CD14-positive monocyte (primary cell): ENCODE data around the gene ZBTB39. TPM values are rescaled to one million over a fixed set of nuclear protein-coding genes. Genes with fewer than 3 reads are reported as not detected.

Experiments used
- DNase-seq, 3 donors: peaks; one replicate each; pipeline ENCODE4 v3.0.0-alpha.2; 2011 to 2022
- H2AFZ ChIP-seq: 2 replicates; pipeline ENCODE4 v1.6.0; 2012; ENCODE audit warnings: mild to moderate bottlenecking, low read depth, low read length, inconsistent platforms; ENCODE audit not compliant: insufficient read depth, poor library complexity, severe bottlenecking
- H3K27ac ChIP-seq, 2 donors: 1 replicate in 1 of 2; 2 replicates in 1 of 2; pipeline ENCODE4 v1.5.1; 2012 to 2013; ENCODE audit warnings: low read length in 2 of 2, control low read depth in 1 of 2, inconsistent platforms in 1 of 2, low read depth in 1 of 2, mild to moderate bottlenecking in 1 of 2
- H3K27me3 ChIP-seq, 2 donors: one replicate each; pipeline versions ENCODE4 v1.6.0 to v1.6.1; 2011 to 2013; ENCODE audit warnings: low read length in 2 of 2; ENCODE audit not compliant: control insufficient read depth in 2 of 2, insufficient read depth in 2 of 2
- H3K36me3 ChIP-seq, 2 donors: replicated peaks in 1 of 2; 1 replicate in 1 of 2; 2 replicates in 1 of 2; pipeline versions ENCODE4 v1.5.1 to v1.6.1; 2012 to 2013; ENCODE audit warnings: low read length in 2 of 2, control low read depth in 1 of 2, inconsistent platforms in 1 of 2, mild to moderate bottlenecking in 1 of 2; ENCODE audit not compliant: insufficient read depth in 2 of 2, control insufficient read depth in 1 of 2
- H3K4me1 ChIP-seq, 2 donors: 1 replicate in 1 of 2; 2 replicates in 1 of 2; pipeline versions ENCODE4 v1.5.1 to v1.6.1; 2012 to 2013; ENCODE audit warnings: low read length in 2 of 2, control low read depth in 1 of 2, inconsistent platforms in 1 of 2, mild to moderate bottlenecking in 1 of 2, moderate library complexity in 1 of 2; ENCODE audit not compliant: insufficient read depth in 2 of 2, control insufficient read depth in 1 of 2
- H3K4me2 ChIP-seq: replicated peaks from 2 replicates; pipeline ENCODE3; 2012; ENCODE audit warnings: low read length, moderate library complexity, mild to moderate bottlenecking; ENCODE audit not compliant: poor library complexity, severe bottlenecking; ENCODE audit errors: extremely low read depth
- H3K4me3 ChIP-seq, 3 experiments: fragments of 200-600 bp in 1 of 3; sonication (generic) in 1 of 3; replicated peaks in 1 of 3; 1 replicate in 2 of 3; 2 replicates in 1 of 3; pipeline ENCODE4 v1.5.1; 2011 to 2013; ENCODE audit warnings: low read length in 3 of 3, mild to moderate bottlenecking in 3 of 3, control low read depth in 2 of 3, low read depth in 2 of 3, inconsistent platforms in 1 of 3, moderate library complexity in 1 of 3
- H3K79me2 ChIP-seq: 2 replicates; pipeline ENCODE4 v1.6.0; 2012; ENCODE audit warnings: mild to moderate bottlenecking, control low read depth, inconsistent platforms, low read length, moderate library complexity; ENCODE audit not compliant: insufficient read depth
- H3K9ac ChIP-seq: 2 replicates; pipeline ENCODE4 v1.6.0; 2017; ENCODE audit warnings: low read length, mild to moderate bottlenecking; ENCODE audit not compliant: insufficient read depth, poor library complexity, severe bottlenecking
- H3K9me3 ChIP-seq, 2 donors: replicated peaks in 1 of 2; 1 replicate in 1 of 2; 2 replicates in 1 of 2; pipeline versions ENCODE4 v1.5.1 to v1.6.1; 2012 to 2013; ENCODE audit warnings: low read length in 2 of 2, control low read depth in 1 of 2; ENCODE audit not compliant: control insufficient read depth in 1 of 2, insufficient read depth in 1 of 2
- H4K20me1 ChIP-seq: 2 replicates; pipeline ENCODE4 v1.6.0; 2012; ENCODE audit warnings: mild to moderate bottlenecking, low read length, control low read depth, moderate library complexity; ENCODE audit not compliant: insufficient read depth
- H3K27ac Mint-ChIP-seq, 7 donors: one replicate each; pipeline ENCODE4 v1.8.0; 2020; ENCODE audit warnings: mild to moderate bottlenecking in 7 of 7, mixed read lengths in 7 of 7, moderate library complexity in 6 of 7, inconsistent platforms in 2 of 7
- H3K27me3 Mint-ChIP-seq, 3 donors: one replicate each; pipeline ENCODE4 v1.8.0; 2021 to 2022; ENCODE audit warnings: low read depth in 3 of 3, mild to moderate bottlenecking in 3 of 3, mixed read lengths in 3 of 3, moderate library complexity in 3 of 3, inconsistent platforms in 1 of 3
- H3K36me3 Mint-ChIP-seq, 2 donors: one replicate each; pipeline ENCODE4 v1.8.0; 2020; ENCODE audit warnings: mixed read lengths in 2 of 2, inconsistent platforms in 1 of 2, mild to moderate bottlenecking in 1 of 2
- H3K4me1 Mint-ChIP-seq: one replicate; pipeline ENCODE4 v1.8.0; 2020; ENCODE audit warnings: mild to moderate bottlenecking, mixed read lengths
- H3K4me3 Mint-ChIP-seq, 2 donors: one replicate each; pipeline ENCODE4 v1.8.0; 2020; ENCODE audit warnings: mild to moderate bottlenecking in 2 of 2, mixed read lengths in 2 of 2, moderate library complexity in 1 of 2
- H3K9me3 Mint-ChIP-seq, 7 donors: one replicate each; pipeline ENCODE4 v1.8.0; 2020 to 2022; ENCODE audit warnings: mixed read lengths in 7 of 7, mild to moderate bottlenecking in 6 of 7, moderate library complexity in 6 of 7, inconsistent platforms in 2 of 7
- CTCF ChIP-seq: fragments of 200-600 bp; IDR thresholded peaks from one replicate; pipeline ENCODE4 v1.8.0; 2022; ENCODE audit warnings: antibody characterized with exemption, mild to moderate bottlenecking
- WGBS: methylation state at CpG from one replicate; pipeline ENCODE4 v1.1.5; 2013; ENCODE audit warnings: missing lambda C conversion rate; ENCODE audit not compliant: insufficient coverage; 5-methylcytosine and 5-hydroxymethylcytosine counted together
- intact Hi-C, 2 donors: fragments of 100-400 bp; cut with micrococcal nuclease; formaldehyde crosslinking; loops; one replicate each; pipeline versions ENCODE4 v1.15.0 to v1.15.1; 2023
- polyA plus RNA-seq, 3 donors: library from polyadenylated mRNA; depleted of rRNA in 1 of 3; unstranded in 2 of 3; stranded (reverse) in 1 of 3; fragments of 300-500 nt in 2 of 3; fragments of >200 nt in 1 of 3; fragmentation: Illumina TruSeq in 2 of 3; gene quantifications; 1 replicate in 2 of 3; 2 replicates in 1 of 3; pipeline ENCODE4 v1.2.3, GENCODE V29; 2012 to 2021

Gene ZBTB39
- polyA plus RNA-seq, 3 donors: 0.65 to 3.7 (median 1.2) TPM

GRCh38 chr12:57011438-57012424 lies 5.4 kb upstream of the ZBTB39 start:
- H3K27me3 ChIP-seq: peaks cover 2 to 6% of the 10 kb centered on the region in 2 donors
- WGBS: 97% methylated on average over 7 of the region's 12 CpGs
- H2AFZ ChIP-seq: no peak overlapping the region
- no peaks in the 10 kb centered on the region for H3K9me3 ChIP-seq
- H3K36me3 ChIP-seq: no peaks in the 10 kb centered on the region
- intact Hi-C loops: no loop called here
- DNase-seq: no peak
- no peak overlapping the region for H3K27ac Mint-ChIP-seq
- peaks cover 9% of the 10 kb centered on the region for H3K4me1 Mint-ChIP-seq
- no peak overlapping the region for H3K4me3 Mint-ChIP-seq
- H3K36me3 Mint-ChIP-seq: no peaks in the 10 kb centered on the region
- no peak overlapping the region for H3K4me3 ChIP-seq
- H3K27ac ChIP-seq: no peak overlapping the region
- no peaks in the 10 kb centered on the region for H3K9me3 Mint-ChIP-seq
- no peaks in the 10 kb centered on the region for H4K20me1 ChIP-seq
- no peak for TF ChIP-seq CTCF
- no peak overlapping the region for H3K9ac ChIP-seq
- H3K4me2 ChIP-seq: no peak overlapping the region
- no peaks in the 10 kb centered on the region for H3K79me2 ChIP-seq
- H3K4me1 ChIP-seq: peaks cover 4 to 5% of the 10 kb centered on the region in 2 donors
- peaks cover 6 to 17% (median 10%) of the 10 kb centered on the region in 3 donors for H3K27me3 Mint-ChIP-seq

GRCh38 chr12:57010627-57011247 lies 4.4 kb upstream of the ZBTB39 start:
- Mint-ChIP-seq H3K36me3 (no peaks in the 10 kb centered on the region), H3K4me1 (peaks cover 13% of the 10 kb centered on the region), H3K4me3 (no peak overlapping the region), H3K9me3 (no peaks in the 10 kb centered on the region), H3K27ac (no peak overlapping the region), H3K27me3 (peaks cover 6 to 17% (median 10%) of the 10 kb centered on the region in 3 donors)
- Histone ChIP-seq H3K9me3 (no peaks in the 10 kb centered on the region), H3K4me1 (peaks cover 8 to 11% of the 10 kb centered on the region in 2 donors), H3K4me2 (no peak overlapping the region), H2AFZ (no peak overlapping the region), H3K9ac (no peak overlapping the region), H3K27me3 (peaks cover 2 to 6% of the 10 kb centered on the region in 2 donors), H3K79me2 (peaks cover 4% of the 10 kb centered on the region), H3K4me3 (no peak overlapping the region), H3K27ac (no peak overlapping the region), H4K20me1 (no peaks in the 10 kb centered on the region), H3K36me3 (no peaks in the 10 kb centered on the region)
- 97% methylated on average over 4 of the region's 4 CpGs for WGBS
- no peak for TF ChIP-seq CTCF
- no peak for DNase-seq
- intact Hi-C loops: no loop called here
